HG03521 (cell line): ENCODE results near the gene KCNJ6.
"Not testable (repeated sequence)": the region's sequence is repeated elsewhere in the genome, so short reads cannot be mapped to it uniquely, and the experiment has no call there.

Experiments
- ATAC-seq: cut with Tn5 transposase; IDR thresholded peaks from one replicate; pipeline ENCODE4 v1.9.1; 2021; ENCODE audit warnings: mild to moderate bottlenecking, moderate library complexity; ENCODE audit not compliant: unreplicated experiment

The KCNJ6 gene

GRCh38 chr21:37622755-37623154 lies 293.5 kb downstream of the KCNJ6 start:
- ATAC-seq: no peak

GRCh38 chr21:37620401-37620800 lies 295.9 kb downstream of the KCNJ6 start:
- ATAC-seq: no peak

- ATAC-seq: no peak
These were observed 296.7 kb downstream of the KCNJ6 start for GRCh38 chr21:37619464-37619974.

- no peak for ATAC-seq
These were observed 298.2 kb downstream of the KCNJ6 start for GRCh38 chr21:37618081-37618480.

- ATAC-seq: no peak
These were observed 300.3 kb downstream of the KCNJ6 start for GRCh38 chr21:37615962-37616361.

DNA sequence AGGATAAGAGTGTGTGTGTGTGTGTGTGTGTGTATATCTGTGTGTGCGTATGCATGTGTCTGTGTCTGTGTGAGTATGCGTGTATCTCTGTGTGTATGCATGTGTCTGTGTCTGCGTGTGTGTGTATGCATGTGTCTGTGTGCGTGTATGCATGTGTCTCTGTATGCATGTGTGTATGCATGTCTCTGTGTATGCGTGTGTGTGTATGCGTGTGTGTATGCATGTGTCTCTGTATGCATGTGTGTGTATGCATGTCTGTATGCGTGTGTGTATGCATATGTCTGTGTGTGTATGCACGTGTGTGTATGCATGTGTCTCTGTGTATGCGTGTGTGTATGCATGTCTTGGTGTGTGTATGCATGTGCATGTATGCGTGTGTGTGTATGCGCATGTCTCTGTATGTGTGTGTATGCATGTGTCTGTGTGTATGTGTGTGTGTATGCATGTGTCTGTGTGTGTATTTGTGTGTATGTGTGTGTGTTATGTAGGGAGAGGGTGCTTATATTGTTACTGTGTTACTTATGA lies 301.8 kb downstream of the KCNJ6 start:
- ATAC-seq: no peak

DNA sequence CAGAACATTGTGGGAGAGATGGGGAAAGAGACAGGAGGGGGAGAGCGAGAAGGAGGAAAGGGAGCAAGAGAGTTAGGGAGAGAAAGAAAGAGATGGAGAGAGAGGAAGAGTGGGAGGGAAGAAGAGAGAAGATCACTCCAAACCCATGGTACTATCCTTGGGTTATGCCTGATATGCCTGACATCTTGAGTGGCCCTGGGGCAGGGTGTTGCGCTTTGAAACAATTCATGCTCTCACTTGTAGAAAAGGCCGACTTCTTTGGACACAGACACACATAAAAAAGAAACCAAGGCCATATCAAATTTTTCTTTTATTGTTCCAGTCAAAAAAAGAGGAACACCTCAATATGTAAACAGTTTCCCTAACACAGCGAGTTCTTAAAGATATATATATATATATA lies 309.2 kb downstream of the KCNJ6 start:
- no peak for ATAC-seq

GRCh38 chr21:37606549-37606948 lies 309.7 kb downstream of the KCNJ6 start:
- no peak for ATAC-seq

DNA sequence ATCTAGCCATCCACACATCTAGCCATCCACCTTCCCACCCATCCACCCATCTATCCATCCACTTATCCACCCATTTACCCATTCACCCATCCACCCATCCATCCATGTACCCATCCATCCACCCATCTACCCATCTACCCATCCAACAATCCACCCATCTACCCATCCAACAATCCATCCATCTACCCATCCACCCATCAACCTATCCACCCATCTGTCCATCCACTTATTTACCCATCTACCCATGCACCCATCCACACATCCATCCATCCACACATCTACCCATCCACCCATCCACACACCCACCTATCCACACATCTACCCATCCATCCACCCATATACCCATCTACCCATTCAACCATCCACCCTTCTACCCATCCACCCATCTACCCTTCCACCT lies 311.3 kb downstream of the KCNJ6 start:
- ATAC-seq: no peak

DNA sequence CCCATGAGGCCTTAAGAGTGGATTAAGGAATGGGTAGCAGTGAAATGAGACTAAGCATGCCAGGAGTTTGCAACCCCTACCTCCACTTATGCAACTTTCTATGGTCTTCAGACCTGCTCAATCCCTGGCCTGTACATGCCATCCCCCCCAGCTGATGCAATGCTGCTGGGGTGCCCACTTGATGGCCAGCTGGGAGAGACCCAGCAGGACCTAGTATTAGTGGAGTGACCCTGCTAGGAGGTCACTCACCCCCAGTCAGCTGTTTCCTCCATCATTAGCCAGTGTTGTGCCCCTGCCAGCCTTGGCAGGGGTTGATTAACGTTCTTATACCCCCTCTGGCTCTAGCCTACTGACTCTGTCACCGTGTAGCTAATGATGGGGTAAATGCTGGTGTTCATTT lies 313.1 kb downstream of the KCNJ6 start:
- no peak for ATAC-seq

GRCh38 chr21:37601915-37602314 lies 314.3 kb downstream of the KCNJ6 start:
- no peak for ATAC-seq

DNA sequence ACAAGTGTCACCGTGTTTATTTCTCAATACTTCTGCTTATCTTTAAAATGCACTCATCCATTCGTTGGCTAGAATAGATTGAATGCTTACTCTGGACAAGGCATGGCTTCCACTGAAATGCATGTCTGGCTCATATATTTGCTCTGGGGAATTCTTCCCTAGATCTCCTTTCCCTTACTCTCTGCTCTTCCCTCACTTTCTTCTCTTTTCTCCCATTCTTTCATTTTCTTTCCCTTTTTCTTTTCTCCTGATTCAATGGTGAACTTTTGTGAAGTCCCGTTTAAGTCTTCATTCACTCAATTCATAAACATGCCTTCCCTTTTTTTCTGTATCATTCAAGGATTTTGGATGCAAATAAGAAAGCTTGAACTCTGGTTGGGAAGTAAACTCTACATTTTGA lies 315.2 kb downstream of the KCNJ6 start:
- no peak for ATAC-seq

DNA sequence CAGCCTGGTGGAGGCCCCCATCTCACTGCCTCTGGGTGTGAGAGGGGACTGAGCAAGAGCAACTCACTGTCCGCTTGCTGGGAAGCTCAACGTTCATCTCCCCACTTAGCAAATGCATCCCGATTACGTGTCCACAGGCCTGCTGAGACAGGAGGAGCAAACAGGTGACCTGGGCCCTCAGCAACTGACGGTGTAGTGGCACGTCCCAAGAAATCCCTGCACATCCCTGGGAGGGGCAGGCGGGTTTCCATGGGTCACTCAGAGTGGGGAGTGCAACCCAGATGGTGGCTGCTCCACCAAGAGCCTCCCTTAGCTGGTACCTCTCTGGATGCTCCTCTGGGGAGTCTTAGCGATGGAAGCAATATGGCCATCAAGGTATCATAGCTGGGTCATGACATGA lies 320.3 kb downstream of the KCNJ6 start:
- ATAC-seq: no peak

- no peak for ATAC-seq
These were observed 321.7 kb downstream of the KCNJ6 start for GRCh38 chr21:37594472-37594951.

GRCh38 chr21:37593740-37594471 lies 322.4 kb downstream of the KCNJ6 start:
- no peak for ATAC-seq

DNA sequence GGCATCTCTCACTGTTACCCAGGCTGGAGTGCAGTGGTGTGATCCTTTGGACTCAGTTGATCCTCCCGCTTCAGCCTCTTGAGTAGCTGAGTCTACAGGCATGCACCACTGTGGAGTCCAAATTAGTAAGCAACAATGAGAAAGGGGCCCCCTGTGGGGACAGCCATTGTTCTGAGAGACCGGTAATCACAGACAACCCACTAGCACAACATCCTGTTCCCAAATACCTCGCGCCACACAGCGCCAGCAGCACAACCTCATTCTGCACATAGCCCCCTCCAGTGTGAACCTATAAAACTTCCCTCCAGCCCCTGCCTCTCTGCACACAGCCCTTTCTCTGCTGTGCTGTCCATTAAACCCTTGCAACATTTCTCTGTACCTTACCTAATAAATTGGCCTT lies 323.2 kb downstream of the KCNJ6 start:
- no peak for ATAC-seq

DNA sequence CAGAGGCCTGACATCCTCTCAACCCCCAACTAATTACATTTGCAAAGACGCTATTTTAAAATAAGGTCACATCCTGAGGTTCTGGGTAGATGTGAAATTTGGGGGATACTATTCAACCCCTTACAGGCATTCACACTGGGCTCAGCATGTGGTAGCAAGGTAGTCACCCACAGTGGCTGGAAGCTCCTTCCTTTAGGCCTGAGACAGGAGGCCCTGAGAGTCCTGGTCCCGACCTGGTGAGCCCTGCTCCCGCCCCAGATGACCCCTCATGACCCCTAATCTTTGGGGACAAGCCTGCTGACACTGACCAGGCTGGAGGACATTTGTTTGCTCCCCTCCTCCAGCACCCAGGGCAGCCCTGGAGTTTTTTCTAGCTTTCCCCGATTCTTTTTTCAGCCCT lies 323.8 kb downstream of the KCNJ6 start:
- no peak for ATAC-seq

GRCh38 chr21:37591994-37592393 lies 324.3 kb downstream of the KCNJ6 start:
- not testable (repeated sequence) for ATAC-seq

DNA sequence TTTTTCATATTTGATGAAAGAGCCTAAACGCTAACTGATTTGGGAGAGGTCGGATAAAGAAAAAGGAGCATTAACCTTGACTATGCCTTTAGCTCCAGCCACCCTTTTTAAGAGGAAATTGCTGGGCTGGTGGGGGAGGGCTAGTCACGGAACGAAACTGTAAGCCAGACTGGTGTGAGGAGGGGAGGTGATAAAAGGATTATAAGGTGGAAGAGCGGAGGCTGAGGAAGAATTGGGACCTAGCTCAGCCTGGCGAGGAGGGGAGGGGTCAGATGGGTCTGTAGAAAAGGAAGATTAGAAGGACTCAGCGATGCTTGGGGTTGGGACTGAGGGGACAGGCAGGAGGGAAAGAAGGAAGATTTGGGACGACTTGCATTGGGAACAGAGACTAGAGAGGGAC lies 325.4 kb downstream of the KCNJ6 start:
- not testable (repeated sequence) for ATAC-seq

GRCh38 chr21:37588644-37589043 lies 327.6 kb downstream of the KCNJ6 start:
- ATAC-seq: not testable (repeated sequence)

- ATAC-seq: no peak
These were observed 328.6 kb downstream of the KCNJ6 start for GRCh38 chr21:37587635-37588177.

- ATAC-seq: no peak
These were observed 329.1 kb downstream of the KCNJ6 start for GRCh38 chr21:37587203-37587602.
